SJCRH30 (cell line): Measurements from ENCODE around the gene IBSP. TPM values are rescaled to one million over a fixed set of nuclear protein-coding genes. Genes with fewer than 3 reads are reported as not detected.

Source experiments
- DNase-seq, 2 experiments: peaks; one replicate each; pipeline ENCODE4 v3.0.0-alpha.2; 2015 to 2020
- H3K27ac ChIP-seq: fragments of 250-450 bp; sonication (Bioruptor Pico); 2 replicates; pipeline ENCODE4 v1.5.1; 2020; ENCODE audit warnings: mild to moderate bottlenecking, moderate library complexity
- H3K27me3 ChIP-seq: fragments of 250-450 bp; sonication (Bioruptor Pico); 2 replicates; pipeline ENCODE4 v1.5.1; 2020; ENCODE audit warnings: mild to moderate bottlenecking, moderate library complexity
- H3K36me3 ChIP-seq: fragments of 250-450 bp; sonication (Bioruptor Pico); 2 replicates; pipeline ENCODE4 v1.5.1; 2020; ENCODE audit warnings: mild to moderate bottlenecking, moderate library complexity
- H3K4me1 ChIP-seq: fragments of 250-450 bp; sonication (Bioruptor Pico); 2 replicates; pipeline ENCODE4 v1.5.1; 2020; ENCODE audit warnings: mild to moderate bottlenecking, moderate library complexity
- H3K4me3 ChIP-seq: fragments of 250-450 bp; sonication (Bioruptor Pico); 2 replicates; pipeline ENCODE4 v1.5.1; 2020; ENCODE audit warnings: mild to moderate bottlenecking, moderate library complexity
- H3K9me3 ChIP-seq: fragments of 250-450 bp; sonication (Bioruptor Pico); replicated peaks from 2 replicates; pipeline ENCODE4 v1.5.1; 2020; ENCODE audit warnings: mild to moderate bottlenecking, moderate library complexity
- total RNA-seq: library from RNA; depleted of rRNA; stranded (reverse); fragments of >200 nt; shearing (Covaris generic); gene quantifications from 2 replicates; pipeline ENCODE4 v1.2.3, GENCODE V29; 2014; rRNA removed

Gene IBSP
- total RNA-seq, 1 experiment from 2014 or later = not detected

DNA sequence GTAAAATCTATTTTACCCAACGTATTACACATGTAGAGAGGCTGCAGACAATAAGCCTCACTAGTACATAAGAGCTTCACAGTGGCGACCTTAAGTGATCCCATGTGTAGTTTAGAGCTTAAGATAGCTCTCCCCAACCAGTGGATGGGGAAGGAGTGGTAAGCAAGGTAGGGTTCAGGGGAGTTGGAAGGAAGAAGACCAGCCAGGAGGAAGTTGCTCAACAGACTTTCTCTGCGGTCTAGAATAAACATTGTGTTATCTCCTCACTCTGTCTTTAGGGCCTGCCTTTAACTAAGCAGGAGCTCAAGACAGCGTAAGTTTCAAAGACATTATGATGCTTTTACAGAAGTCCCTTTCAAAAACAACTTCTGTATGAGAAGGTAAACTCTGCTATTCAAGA lies 50.3 kb downstream of the IBSP start:
- Histone ChIP-seq H3K9me3 (no peaks in the 10 kb centered on the region), H3K4me3 (no peak overlapping the region)
- no peak for DNase-seq

DNA sequence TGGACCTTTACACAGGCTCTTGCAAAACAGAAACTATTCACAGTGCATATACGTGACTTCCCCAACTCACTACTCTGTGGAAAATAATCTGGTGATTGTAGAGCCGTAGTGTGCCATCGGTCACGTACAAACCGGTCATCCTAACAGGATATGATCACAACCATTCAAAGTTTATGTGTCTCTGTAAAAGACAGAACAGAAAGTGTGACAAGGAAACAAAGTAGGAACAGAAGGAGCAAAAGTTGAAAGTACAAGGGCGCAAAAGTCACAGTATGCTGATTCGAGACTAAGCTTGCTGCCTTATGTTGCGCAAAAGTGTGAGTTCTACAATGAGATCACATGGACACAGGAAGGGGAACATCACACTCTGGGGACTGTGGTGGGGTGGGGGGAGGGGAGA lies 52.0 kb downstream of the IBSP start:
- no peaks in the 10 kb centered on the region for H3K4me1 ChIP-seq
- H3K4me3 ChIP-seq = no peak overlapping the region
- H3K36me3 ChIP-seq = no peaks in the 10 kb centered on the region
- H3K27me3 ChIP-seq = no peaks in the 10 kb centered on the region
- H3K9me3 ChIP-seq = no peaks in the 10 kb centered on the region
- no peak for DNase-seq
- H3K27ac ChIP-seq = no peak overlapping the region

More for the DNA sequence above, 50.3 kb downstream of the IBSP start:
- no peaks in the 10 kb centered on the region for H3K36me3 ChIP-seq
- no peaks in the 10 kb centered on the region for H3K27me3 ChIP-seq
- no peaks in the 10 kb centered on the region for H3K4me1 ChIP-seq
- H3K27ac ChIP-seq = no peak overlapping the region

DNA sequence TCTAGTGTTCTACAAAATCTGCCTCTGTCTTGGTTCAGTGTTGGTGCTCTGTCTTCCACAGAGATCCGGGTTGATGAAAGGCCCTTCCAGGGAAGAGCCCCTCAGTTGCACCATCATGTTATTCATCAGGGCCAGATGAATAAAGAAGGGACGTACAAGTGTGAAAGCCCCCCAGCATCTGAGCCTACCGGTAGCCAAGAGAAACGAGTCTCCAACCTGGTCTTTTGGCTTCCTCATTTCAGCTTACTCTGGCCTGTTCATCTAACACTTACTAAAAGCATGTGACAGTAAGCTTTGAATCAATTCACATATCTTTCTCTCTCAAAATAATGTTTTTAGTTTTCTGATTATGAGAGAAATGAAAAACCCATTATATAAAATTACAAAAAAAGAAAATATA lies 52.6 kb downstream of the IBSP start:
- Histone ChIP-seq H3K27ac (no peak overlapping the region), H3K36me3 (no peaks in the 10 kb centered on the region), H3K4me1 (no peaks in the 10 kb centered on the region), H3K4me3 (no peak overlapping the region), H3K9me3 (no peaks in the 10 kb centered on the region), H3K27me3 (no peaks in the 10 kb centered on the region)
- no peak for DNase-seq

DNA sequence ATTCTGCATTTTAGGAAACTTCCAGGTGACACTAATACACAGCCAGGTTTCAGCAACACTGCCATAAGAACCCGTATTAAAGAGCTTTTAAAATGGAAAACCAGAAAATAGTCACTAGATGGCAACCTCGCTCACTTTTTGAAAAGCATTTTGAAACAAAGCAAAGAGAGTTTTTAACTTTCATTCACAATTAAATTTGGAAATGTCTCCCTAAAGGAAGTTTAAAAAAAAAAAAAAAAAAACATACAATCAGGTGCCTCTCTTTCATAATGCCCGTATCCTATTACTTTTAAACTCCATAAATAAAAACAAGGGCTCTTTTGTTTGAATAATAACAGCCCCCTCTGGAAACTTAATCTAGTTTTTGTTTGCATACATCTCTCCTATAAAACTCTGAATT lies 53.8 kb downstream of the IBSP start:
- DNase-seq = peak in 1 of 2 experiments; percentile 63
- H3K9me3 ChIP-seq = no peaks in the 10 kb centered on the region
- no peak overlapping the region for H3K4me3 ChIP-seq
- no peaks in the 10 kb centered on the region for H3K27me3 ChIP-seq
- H3K36me3 ChIP-seq = no peaks in the 10 kb centered on the region
- no peak overlapping the region for H3K27ac ChIP-seq
- H3K4me1 ChIP-seq = no peaks in the 10 kb centered on the region

DNA sequence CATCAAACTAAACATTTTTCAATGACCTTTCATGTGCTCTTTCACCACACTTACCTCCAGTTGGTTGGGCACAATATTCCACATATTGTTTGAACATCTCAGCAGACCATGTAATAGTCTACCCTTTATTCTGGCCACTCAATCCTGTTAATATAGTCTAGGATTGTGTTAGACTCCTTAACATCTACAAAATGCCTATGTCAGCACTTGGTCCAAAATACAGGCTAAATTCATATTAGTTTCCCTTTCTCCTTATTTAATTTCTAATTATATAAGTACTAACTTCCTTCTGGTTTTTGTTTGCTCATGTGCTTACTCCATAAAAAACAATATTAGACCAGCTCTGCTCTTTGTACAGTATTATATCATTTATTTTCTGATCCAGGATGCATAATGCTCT lies 54.5 kb downstream of the IBSP start:
- no peak for DNase-seq
- H3K27ac ChIP-seq = no peak overlapping the region
- H3K9me3 ChIP-seq = no peaks in the 10 kb centered on the region
- H3K4me1 ChIP-seq = no peaks in the 10 kb centered on the region
- no peaks in the 10 kb centered on the region for H3K36me3 ChIP-seq
- no peaks in the 10 kb centered on the region for H3K27me3 ChIP-seq
- no peak overlapping the region for H3K4me3 ChIP-seq

DNA sequence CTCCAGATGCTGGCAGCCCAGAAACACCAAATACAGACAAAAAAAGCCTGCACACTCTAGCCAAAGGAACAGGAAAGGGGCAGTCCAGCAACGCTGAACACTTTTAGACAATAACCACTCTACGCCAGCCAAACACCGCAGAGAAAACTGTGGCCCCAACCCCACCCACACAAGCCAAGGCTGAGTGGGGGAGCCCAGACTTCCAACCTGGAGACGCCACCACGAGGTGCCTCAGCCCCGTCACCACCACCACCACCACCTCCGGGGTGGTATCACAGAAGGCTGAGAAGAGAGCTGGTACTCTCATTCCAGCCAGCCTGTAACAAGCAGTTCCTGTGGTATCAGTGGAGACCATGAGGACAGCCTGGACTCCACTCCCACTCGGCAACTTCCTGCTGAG lies 56.2 kb downstream of the IBSP start:
- Histone ChIP-seq H3K27ac (no peak overlapping the region), H3K36me3 (no peaks in the 10 kb centered on the region), H3K4me1 (no peaks in the 10 kb centered on the region), H3K27me3 (no peaks in the 10 kb centered on the region), H3K9me3 (no peaks in the 10 kb centered on the region), H3K4me3 (no peak overlapping the region)
- no peak for DNase-seq

DNA sequence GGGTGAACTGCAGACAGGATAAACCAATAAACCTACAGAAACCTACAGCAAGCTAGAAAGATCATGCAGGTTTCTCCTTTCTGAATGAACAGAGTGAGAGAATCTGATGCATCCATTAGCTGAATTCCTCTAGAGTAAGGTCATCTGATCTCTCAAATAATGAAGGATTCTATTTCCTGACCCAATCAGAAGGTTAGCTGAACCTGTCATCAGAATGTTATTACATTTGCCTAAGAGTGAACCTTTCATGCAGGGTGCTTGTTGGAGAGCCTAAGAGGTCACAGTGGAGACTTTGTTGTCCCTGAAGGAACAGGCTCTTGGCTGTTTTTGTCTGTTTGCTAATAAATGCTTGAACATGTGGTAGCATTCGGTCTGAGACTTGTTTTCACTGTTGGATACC lies 57.5 kb downstream of the IBSP start:
- Histone ChIP-seq H3K4me1 (no peaks in the 10 kb centered on the region), H3K9me3 (no peaks in the 10 kb centered on the region), H3K36me3 (no peaks in the 10 kb centered on the region), H3K27ac (no peak overlapping the region), H3K27me3 (no peaks in the 10 kb centered on the region), H3K4me3 (no peak overlapping the region)
- DNase-seq = no peak

DNA sequence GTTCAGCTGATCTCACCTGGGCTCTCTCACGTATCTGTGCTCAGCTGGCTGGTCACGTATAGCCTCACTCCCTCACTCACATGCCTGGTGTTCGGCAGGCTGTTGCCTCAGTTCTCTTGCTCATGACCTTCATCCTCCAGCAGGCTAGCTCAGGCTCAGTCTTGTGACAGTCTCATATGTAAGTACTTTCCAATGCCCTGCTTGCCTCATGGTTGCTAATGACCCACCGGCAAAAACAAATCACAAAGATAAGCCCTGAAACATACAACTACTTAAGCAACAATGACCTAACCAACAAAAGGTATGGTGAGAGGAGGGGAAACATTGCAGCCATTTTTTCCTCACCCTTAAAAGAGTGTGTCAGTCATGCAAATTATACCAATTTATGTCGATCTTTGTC lies 58.4 kb downstream of the IBSP start:
- Histone ChIP-seq H3K4me1 (no peaks in the 10 kb centered on the region), H3K9me3 (no peaks in the 10 kb centered on the region), H3K36me3 (no peaks in the 10 kb centered on the region), H3K27me3 (no peaks in the 10 kb centered on the region), H3K4me3 (no peak overlapping the region), H3K27ac (no peak overlapping the region)
- no peak for DNase-seq

Other genes with a start within 250 kb of the IBSP start
- 0.03 and 0.06 TPM in 2 replicates for gene DSPP, start 191.0 kb upstream of the IBSP start, total RNA-seq
- 0.25 and 0.36 TPM in 2 replicates for gene DMP1, start 149.3 kb upstream of the IBSP start, total RNA-seq
- not detected in 2 replicates for gene MEPE, start 33.4 kb downstream of the IBSP start, total RNA-seq
- 0.38 and 0.87 TPM in 2 replicates for gene SPP1, start 176.2 kb downstream of the IBSP start, total RNA-seq
- gene PKD2, start 208.1 kb downstream of the IBSP start, total RNA-seq = 32.1 and 34.2 TPM in 2 replicates